GM12874 (cell line): Measurements from ENCODE around the gene SERPINE3.

Source experiments
- CTCF ChIP-seq: IDR thresholded peaks from 2 replicates; pipeline ENCODE4 v1.5.1; 2011; ENCODE audit warnings: low read depth, mild to moderate bottlenecking, control low read depth, low read length, moderate library complexity; ENCODE audit not compliant: insufficient read depth

SERPINE3 gene

GRCh38 chr13:51327961-51328360 lies 11.5 kb upstream of the SERPINE3 start:
- TF ChIP-seq CTCF = no peak

- TF ChIP-seq CTCF = no peak
These were observed 11.0 kb upstream of the SERPINE3 start for GRCh38 chr13:51328488-51328887.

GRCh38 chr13:51329606-51330005 lies 9.9 kb upstream of the SERPINE3 start:
- no peak for TF ChIP-seq CTCF

GRCh38 chr13:51330791-51331190 lies 8.7 kb upstream of the SERPINE3 start:
- no peak for TF ChIP-seq CTCF

GRCh38 chr13:51331354-51331861 lies 8.1 kb upstream of the SERPINE3 start:
- TF ChIP-seq CTCF = no peak

- no peak for TF ChIP-seq CTCF
These were observed 6.7 kb upstream of the SERPINE3 start for GRCh38 chr13:51332566-51333361.

GRCh38 chr13:51333421-51333820 lies 6.1 kb upstream of the SERPINE3 start:
- no peak for TF ChIP-seq CTCF
